GM21786 (cell line): ENCODE data around the gene RS1.

Experiments
- ATAC-seq: cut with Tn5 transposase; IDR thresholded peaks from one replicate; pipeline ENCODE4 v1.9.1; 2021; ENCODE audit not compliant: unreplicated experiment

The RS1 gene

DNA sequence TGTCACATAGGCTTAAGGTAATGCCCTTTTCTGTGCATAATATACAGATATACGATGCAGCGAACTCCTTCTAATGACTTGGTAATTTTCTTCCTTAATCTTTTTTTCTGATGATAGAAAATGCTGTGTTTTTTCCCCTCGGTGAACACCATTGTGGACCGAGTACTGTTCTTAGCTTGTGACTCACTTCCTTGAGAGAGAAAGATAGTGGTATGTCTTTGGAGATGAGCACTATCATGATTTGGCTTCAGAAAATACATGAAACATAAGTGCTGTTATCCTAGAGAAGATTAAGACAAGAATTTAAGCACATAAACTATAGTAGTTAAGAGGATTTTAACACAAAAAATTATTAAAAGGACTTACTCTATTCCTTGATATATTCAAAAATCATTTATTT lies 63.9 kb downstream of the RS1 start:
- ATAC-seq = no peak

DNA sequence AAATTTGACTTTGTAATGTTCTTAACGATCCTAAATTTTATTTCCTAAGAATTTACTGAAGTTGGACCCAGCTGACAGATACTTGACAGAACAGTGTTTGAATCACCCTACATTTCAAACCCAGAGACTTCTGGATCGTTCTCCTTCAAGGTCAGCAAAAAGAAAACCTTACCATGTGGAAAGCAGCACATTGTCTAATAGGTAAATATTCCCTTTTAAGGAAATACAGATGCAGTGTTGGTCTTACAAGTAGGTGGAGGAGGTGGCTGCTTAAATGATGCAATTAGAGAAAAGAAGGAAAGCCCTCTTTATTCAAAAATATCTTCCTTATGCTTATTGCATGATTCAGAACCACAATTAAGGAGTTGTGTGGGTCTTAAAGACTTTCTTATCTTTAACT lies 73.5 kb downstream of the RS1 start:
- no peak for ATAC-seq

DNA sequence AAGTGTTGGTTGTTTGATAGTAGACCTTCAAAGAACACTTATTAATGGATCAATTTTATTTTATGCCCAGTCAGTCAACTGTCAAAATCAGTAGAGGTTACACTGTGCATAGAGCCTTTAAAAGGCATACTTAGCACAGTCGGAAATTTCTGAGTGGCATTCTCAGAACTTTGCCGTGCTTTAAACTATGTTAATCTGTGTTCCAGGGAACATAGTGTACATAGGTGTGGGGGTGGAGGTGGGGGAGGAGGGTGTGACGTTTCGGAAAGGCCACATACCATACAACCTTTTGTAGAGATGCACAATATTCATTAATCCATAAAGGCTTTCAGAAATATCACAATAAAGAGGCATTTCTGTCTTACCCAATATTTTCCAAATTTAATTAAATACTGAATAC lies 75.8 kb downstream of the RS1 start:
- ATAC-seq = no peak

DNA sequence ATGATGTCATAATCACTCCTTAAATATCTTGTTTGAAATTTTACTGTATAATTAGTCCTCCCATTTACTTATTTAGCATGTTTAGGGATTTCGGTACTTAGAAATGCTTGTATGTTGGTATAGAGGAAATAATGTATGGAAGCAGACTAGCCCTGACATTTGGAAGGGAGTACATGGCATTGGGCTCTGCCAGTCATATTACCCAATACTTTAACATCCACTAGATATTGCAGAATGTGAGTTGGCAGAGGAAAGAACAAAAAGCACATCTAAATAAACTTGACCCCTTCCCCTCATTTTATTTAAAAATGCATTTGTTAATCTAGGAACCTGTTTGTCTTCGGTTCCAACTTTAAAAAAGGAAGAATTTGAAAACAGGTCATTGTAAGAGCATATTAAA lies 77.8 kb downstream of the RS1 start:
- ATAC-seq = no peak

DNA sequence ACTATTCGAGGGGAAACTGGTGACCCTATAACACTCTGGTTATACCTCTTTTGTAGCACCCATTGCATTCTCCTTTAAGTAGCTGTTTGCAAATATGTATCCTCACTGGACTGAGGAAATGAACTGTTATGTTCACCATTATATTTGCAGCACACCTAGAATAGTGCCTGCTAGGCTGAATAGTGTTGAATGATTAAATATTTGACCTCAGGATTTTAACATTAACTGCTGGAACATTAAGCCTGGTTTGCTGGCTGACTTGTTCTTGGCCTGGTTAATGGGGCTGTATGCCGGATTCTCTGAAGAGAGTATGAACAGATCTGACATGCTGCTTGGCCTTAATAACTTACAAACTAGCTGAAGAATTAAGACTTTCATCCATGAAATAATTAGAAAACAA lies 80.1 kb downstream of the RS1 start:
- ATAC-seq = no peak
